Caco-2 (cell line): Measurements from ENCODE around the gene NDUFB8. TPM values are rescaled to one million over a fixed set of nuclear protein-coding genes. Genes with fewer than 3 reads are reported as not detected.

ENCODE experiments used
- BruUV-seq: library from RNA; stranded (reverse); fragments of 400-500 nt; replicated peaks from 2 replicates; lab custom pipeline; 2021; lab: Mats Ljungman, UMichigan
- CTCF ChIA-PET: fragments of 300-600 bp; sonication (Branson Sonifier 250); formaldehyde crosslinking; loops from one replicate; lab custom pipeline; 2022; ENCODE audit warnings: antibody characterized with exemption; lab: Charles Lee
- POLR2A ChIA-PET: fragments of 300-600 bp; sonication (Branson Sonifier 250); formaldehyde crosslinking; loops from one replicate; lab custom pipeline; 2022; ENCODE audit warnings: antibody characterized with exemption; lab: Charles Lee
- DNase-seq, 2 experiments: peaks; one replicate each; pipeline versions ENCODE4 v3.0.0 to v3.0.0-alpha.2; 2020 to 2022
- H3K27me3 ChIP-seq: replicated peaks from 2 replicates; pipeline ENCODE4 v1.6.0; 2011; ENCODE audit warnings: low read length; ENCODE audit not compliant: control insufficient read depth, insufficient read depth
- H3K36me3 ChIP-seq: 2 replicates; pipeline ENCODE4 v1.5.1; 2011; ENCODE audit warnings: low read length; ENCODE audit not compliant: control insufficient read depth, insufficient read depth
- H3K4me1 ChIP-seq: fragments of 250-450 bp; sonication (Bioruptor Pico); 2 replicates; pipeline ENCODE4 v1.5.1; 2020; ENCODE audit warnings: mild to moderate bottlenecking
- H3K4me3 ChIP-seq: 2 replicates; pipeline ENCODE4 v1.5.1; 2011; ENCODE audit warnings: low read depth, mild to moderate bottlenecking, control low read depth, low read length
- H3K9me3 ChIP-seq: fragments of 250-450 bp; sonication (Bioruptor Pico); 2 replicates; pipeline ENCODE4 v1.5.1; 2020; ENCODE audit warnings: mild to moderate bottlenecking, moderate library complexity
- H3K27ac Mint-ChIP-seq: one replicate; pipeline ENCODE4 v1.8.0; 2022; ENCODE audit warnings: mixed read lengths; ENCODE audit not compliant: unreplicated experiment
- H3K27me3 Mint-ChIP-seq: one replicate; pipeline ENCODE4 v1.8.0; 2022; ENCODE audit warnings: mixed read lengths; ENCODE audit not compliant: insufficient read depth, unreplicated experiment
- H3K36me3 Mint-ChIP-seq: one replicate; pipeline ENCODE4 v1.8.0; 2022; ENCODE audit warnings: mild to moderate bottlenecking, mixed read lengths; ENCODE audit not compliant: insufficient read depth, unreplicated experiment
- H3K4me1 Mint-ChIP-seq: one replicate; pipeline ENCODE4 v1.8.0; 2022; ENCODE audit warnings: low read depth, mixed read lengths; ENCODE audit not compliant: unreplicated experiment
- H3K4me3 Mint-ChIP-seq: one replicate; pipeline ENCODE4 v1.8.0; 2022; ENCODE audit warnings: mild to moderate bottlenecking, moderate library complexity, mixed read lengths; ENCODE audit not compliant: unreplicated experiment
- H3K9me3 Mint-ChIP-seq: one replicate; pipeline ENCODE4 v1.8.0; 2022; ENCODE audit warnings: mixed read lengths; ENCODE audit not compliant: unreplicated experiment
- CTCF ChIP-seq, 2 experiments: fragments of 200-600 bp in 1 of 2; IDR thresholded peaks; 1 replicate in 1 of 2; 2 replicates in 1 of 2; pipeline versions ENCODE4 v1.5.1 to v1.8.0; 2011 to 2022; ENCODE audit warnings: antibody characterized with exemption in 1 of 2, control low read depth in 1 of 2, inconsistent platforms in 1 of 2, low read depth in 1 of 2, low read length in 1 of 2, mild to moderate bottlenecking in 1 of 2, moderate library complexity in 1 of 2; ENCODE audit not compliant: insufficient read depth in 1 of 2, severe bottlenecking in 1 of 2, unreplicated experiment in 1 of 2
- intact Hi-C: fragments of 100-400 bp; cut with micrococcal nuclease; formaldehyde crosslinking; loops from one replicate; pipeline ENCODE4 v1.10.0; 2022; ENCODE audit not compliant: unreplicated experiment
- total RNA-seq: library from RNA; stranded (reverse); gene quantifications from 2 replicates; pipeline ENCODE4 v1.2.3, GENCODE V29; 2022

Gene NDUFB8
- total RNA-seq, 1 experiment from 2014 or later: 249 TPM

- intact Hi-C loops: no loop called here
Observed at GRCh38 chr10:100566561-100566960, 36.9 kb upstream of the NDUFB8 start.

GRCh38 chr10:100565206-100565985, 35.7 kb upstream of the NDUFB8 start:
- intact Hi-C loops: no loop called here
- H3K36me3 Mint-ChIP-seq: peaks cover 13% of the 10 kb centered on the region
- Histone ChIP-seq H3K9me3 (no peaks in the 10 kb centered on the region), H3K4me3 (no peak overlapping the region), H3K27me3 (no peaks in the 10 kb centered on the region), H3K4me1 (peaks cover 11% of the 10 kb centered on the region), H3K36me3 (no peaks in the 10 kb centered on the region)
- no peak for TF ChIP-seq CTCF (IDR thresholded peaks at IDR 0.05; ENCODE audit: insufficient read depth in 1 of 2, low read depth in 1 of 2, low read length in 1 of 2, severe bottlenecking in 1 of 2, unreplicated experiment in 1 of 2)
- H3K27me3 Mint-ChIP-seq: peaks cover 6% of the 10 kb centered on the region
- CTCF ChIA-PET: interaction anchor here (0.6 to 4.9 kb wide), 2 partner anchors 127 to 313 kb away, joined by 3 to 84 read pairs; no protein-coding TSS in a partner anchor
- DNase-seq: no peak
- no peak overlapping the region for H3K4me3 Mint-ChIP-seq
- POLR2A ChIA-PET: no interaction called here
- peaks cover 5% of the 10 kb centered on the region for H3K4me1 Mint-ChIP-seq
- BruUV-seq: no TSS peak
- H3K27ac Mint-ChIP-seq: no peak overlapping the region
- no peaks in the 10 kb centered on the region for H3K9me3 Mint-ChIP-seq

More at GRCh38 chr10:100566561-100566960, 36.9 kb upstream of the NDUFB8 start:
- BruUV-seq: no TSS peak
- Mint-ChIP-seq H3K9me3 (no peaks in the 10 kb centered on the region), H3K27me3 (peaks cover 6% of the 10 kb centered on the region), H3K27ac (no peak overlapping the region), H3K4me1 (no peaks in the 10 kb centered on the region), H3K36me3 (peaks cover 8% of the 10 kb centered on the region), H3K4me3 (no peak overlapping the region)
- no peaks in the 10 kb centered on the region for H3K27me3 ChIP-seq
- no peak overlapping the region for H3K4me3 ChIP-seq
- H3K4me1 ChIP-seq: peaks cover 10% of the 10 kb centered on the region
- H3K36me3 ChIP-seq: no peaks in the 10 kb centered on the region
- POLR2A ChIA-PET: interaction anchor here (0.7 kb wide), 1 partner anchor 44 kb away, joined by 3 read pairs; no protein-coding TSS in a partner anchor
- no peaks in the 10 kb centered on the region for H3K9me3 ChIP-seq
- CTCF ChIA-PET: interaction anchor here (1.0 kb wide), 1 partner anchor 31 kb away, joined by 3 read pairs; the partner anchor contains the start of gene HIF1AN
- no peak for TF ChIP-seq CTCF (IDR thresholded peaks at IDR 0.05; ENCODE audit: insufficient read depth in 1 of 2, low read depth in 1 of 2, low read length in 1 of 2, severe bottlenecking in 1 of 2, unreplicated experiment in 1 of 2)
- DNase-seq: no peak

GRCh38 chr10:100562008-100562672, 32.5 kb upstream of the NDUFB8 start:
- Mint-ChIP-seq H3K4me1 (peaks cover 6% of the 10 kb centered on the region), H3K27me3 (peaks cover 5% of the 10 kb centered on the region), H3K4me3 (peak overlapping the region; percentile 12), H3K9me3 (no peaks in the 10 kb centered on the region), H3K27ac (no peak overlapping the region), H3K36me3 (peaks cover 14% of the 10 kb centered on the region)
- BruUV-seq: no TSS peak
- no peaks in the 10 kb centered on the region for H3K36me3 ChIP-seq
- no peaks in the 10 kb centered on the region for H3K27me3 ChIP-seq
- peaks cover 11% of the 10 kb centered on the region for H3K4me1 ChIP-seq
- ChIA-PET POLR2A (interaction anchor here (0.5 kb wide), 1 partner anchor 179 kb away, joined by 5 read pairs; no protein-coding TSS in a partner anchor), CTCF (interaction anchor here (0.5 to 4.9 kb wide), 17 partner anchors 9 to 326 kb away, joined by 3 to 84 read pairs (median 4); partner anchors contain the start of genes HIF1AN and PAX2)
- peak; percentile 83 to 92 for DNase-seq
- no peaks in the 10 kb centered on the region for H3K9me3 ChIP-seq
- H3K4me3 ChIP-seq: peak overlapping the region; percentile 6; the same call in 1 of the 2 replicates
- TF ChIP-seq CTCF (IDR thresholded peaks at IDR 0.05; ENCODE audit: insufficient read depth in 1 of 2, low read depth in 1 of 2, low read length in 1 of 2, severe bottlenecking in 1 of 2, unreplicated experiment in 1 of 2): peak; percentile 97 to 100
- intact Hi-C loops: loop anchor here (1.0 to 5.0 kb wide), 6 partner anchors 167 to 450 kb away; no protein-coding TSS in a partner anchor
